Right atrium auricular region (tissue), 2 donors: Measurements from ENCODE around the gene LRRC58. TPM values are rescaled to one million over a fixed set of nuclear protein-coding genes. Genes with fewer than 3 reads are reported as not detected.
"Not testable (repeated sequence)": the region's sequence is repeated elsewhere in the genome, so short reads cannot be mapped to it uniquely, and the experiment has no call there.

Experiments used
- DNase-seq: peaks from one replicate; pipeline ENCODE4 v3.0.0-alpha.2; 2019; ENCODE audit warnings: low spot score
- H3K27ac ChIP-seq, 2 donors: fragments of 200-600 bp; sonication (generic); 1 replicate in 1 of 2; 2 replicates in 1 of 2; pipeline ENCODE4 v1.5.1; 2016 to 2019
- H3K27me3 ChIP-seq, 2 donors: fragments of 200-600 bp; sonication (generic); one replicate each; pipeline versions ENCODE4 v1.5.1 to v1.6.0; 2017 to 2019
- H3K36me3 ChIP-seq: fragments of 200-600 bp; sonication (generic); one replicate; pipeline ENCODE4 v1.5.1; 2016
- H3K4me1 ChIP-seq, 2 donors: fragments of 200-600 bp; sonication (generic); one replicate each; pipeline versions ENCODE4 v1.5.1 to v1.6.0; 2017 to 2019
- H3K4me3 ChIP-seq, 2 donors: fragments of 200-600 bp; sonication (generic); 1 replicate in 1 of 2; 2 replicates in 1 of 2; pipeline ENCODE4 v1.5.1; 2017 to 2019; ENCODE audit warnings: mild to moderate bottlenecking in 1 of 2, moderate library complexity in 1 of 2
- H3K9me3 ChIP-seq, 2 donors: fragments of 200-600 bp; sonication (generic); one replicate each; pipeline ENCODE4 v1.5.1; 2019
- CTCF ChIP-seq, 2 donors: fragments of 200-600 bp; sonication (generic); IDR thresholded peaks; one replicate each; pipeline ENCODE4 v1.5.1; 2019; ENCODE audit warnings: antibody characterized with exemption in 2 of 2
- total RNA-seq, 2 donors: library from RNA; depleted of rRNA; stranded (reverse); fragments of >200 nt; gene quantifications; one replicate each; pipeline ENCODE4 v1.1.0, GENCODE V29; 2016

Gene LRRC58
- total RNA-seq, 2 donors from 2014 or later, result 15.9 to 17.5 TPM

- no peaks in the 10 kb centered on the region for H3K4me1 ChIP-seq
- DNase-seq, result no peak
- no peak overlapping the region for H3K27ac ChIP-seq
- H3K4me3 ChIP-seq, result no peak overlapping the region
- no peaks in the 10 kb centered on the region for H3K27me3 ChIP-seq
- no peaks in the 10 kb centered on the region for H3K36me3 ChIP-seq
- no peaks in the 10 kb centered on the region for H3K9me3 ChIP-seq
- TF ChIP-seq CTCF (IDR thresholded peaks at IDR 0.05), result no peak
Observed at GRCh38 chr3:120382941-120383447, 33.8 kb upstream of the LRRC58 start.

- Histone ChIP-seq H3K4me1 (no peaks in the 10 kb centered on the region), H3K27me3 (no peaks in the 10 kb centered on the region), H3K4me3 (no peak overlapping the region), H3K27ac (no peak overlapping the region), H3K36me3 (no peaks in the 10 kb centered on the region), H3K9me3 (no peaks in the 10 kb centered on the region)
- DNase-seq, result no peak
- no peak for TF ChIP-seq CTCF (IDR thresholded peaks at IDR 0.05)
Observed at GRCh38 chr3:120381503-120381902, 32.3 kb upstream of the LRRC58 start.

- DNase-seq, H3K4me3 ChIP-seq, H3K4me1 ChIP-seq, H3K9me3 ChIP-seq, H3K27ac ChIP-seq, H3K36me3 ChIP-seq, H3K27me3 ChIP-seq: not testable (repeated sequence)
Observed at GRCh38 chr3:120377948-120378347, 28.8 kb upstream of the LRRC58 start.

GRCh38 chr3:120370463-120370862 lies 21.3 kb upstream of the LRRC58 start:
- no peak for TF ChIP-seq CTCF (IDR thresholded peaks at IDR 0.05)

GRCh38 chr3:120369037-120369467 lies 19.9 kb upstream of the LRRC58 start:
- DNase-seq, result no peak
- Histone ChIP-seq H3K36me3 (no peaks in the 10 kb centered on the region), H3K4me1 (no peaks in the 10 kb centered on the region), H3K27me3 (no peaks in the 10 kb centered on the region), H3K4me3 (no peak overlapping the region), H3K9me3 (no peaks in the 10 kb centered on the region), H3K27ac (no peak overlapping the region)
- no peak for TF ChIP-seq CTCF (IDR thresholded peaks at IDR 0.05)

More at GRCh38 chr3:120370463-120370862, 21.3 kb upstream of the LRRC58 start:
- H3K9me3 ChIP-seq, result no peaks in the 10 kb centered on the region
- no peaks in the 10 kb centered on the region for H3K36me3 ChIP-seq
- H3K27ac ChIP-seq, result no peak overlapping the region
- H3K4me1 ChIP-seq, result no peaks in the 10 kb centered on the region
- DNase-seq, result no peak
- H3K4me3 ChIP-seq, result no peak overlapping the region
- no peaks in the 10 kb centered on the region for H3K27me3 ChIP-seq

GRCh38 chr3:120368172-120368571 lies 19.0 kb upstream of the LRRC58 start:
- no peak overlapping the region for H3K27ac ChIP-seq
- no peak for TF ChIP-seq CTCF (IDR thresholded peaks at IDR 0.05)
- no peaks in the 10 kb centered on the region for H3K36me3 ChIP-seq
- H3K4me1 ChIP-seq, result no peaks in the 10 kb centered on the region
- DNase-seq, result no peak
- H3K27me3 ChIP-seq, result no peaks in the 10 kb centered on the region
- H3K4me3 ChIP-seq, result no peak overlapping the region
- no peaks in the 10 kb centered on the region for H3K9me3 ChIP-seq
